Umbilical cord (tissue), 2 donors: ENCODE data around the gene SRI. TPM values are rescaled to one million over a fixed set of nuclear protein-coding genes. Genes with fewer than 3 reads are reported as not detected.
A peak's percentile ranks its signal among the peaks of the same experiment; 100 is the strongest.
"Not testable (repeated sequence)": the region's sequence is repeated elsewhere in the genome, so short reads cannot be mapped to it uniquely, and the experiment has no call there.

Experiments used
- DNase-seq: peaks from one replicate; pipeline ENCODE4 v3.0.0-alpha.2; 2015; ENCODE audit warnings: low spot score
- total RNA-seq: library from RNA; depleted of rRNA; stranded (reverse); fragments of >200 nt; gene quantifications from one replicate; pipeline ENCODE4 v1.2.3, GENCODE V29; 2014; ENCODE audit warnings: low replicate concordance; ENCODE audit not compliant: insufficient read depth

SRI gene
- total RNA-seq, 1 donor from 2014 or later: 50.8 TPM

GRCh38 chr7:88184848-88185304 is 35.0 kb downstream of the SRI start:
- no peak for DNase-seq

GRCh38 chr7:88183051-88183450 is 36.8 kb downstream of the SRI start:
- DNase-seq: no peak

- no peak for DNase-seq
Measured at GRCh38 chr7:88176190-88176589, 43.6 kb downstream of the SRI start.

- DNase-seq: no peak
Measured at GRCh38 chr7:88172842-88173241, 47.0 kb downstream of the SRI start.

GRCh38 chr7:88169717-88170320 is 50.0 kb downstream of the SRI start:
- DNase-seq: peak; percentile 34

- DNase-seq: no peak
Measured at GRCh38 chr7:88167721-88168120, 52.1 kb downstream of the SRI start.

- DNase-seq: no peak
Measured at GRCh38 chr7:88167223-88167622, 52.6 kb downstream of the SRI start.

GRCh38 chr7:88165697-88166096 is 54.1 kb downstream of the SRI start:
- no peak for DNase-seq

GRCh38 chr7:88159741-88160140 is 60.1 kb downstream of the SRI start:
- not testable (repeated sequence) for DNase-seq

GRCh38 chr7:88156356-88156755 is 63.5 kb downstream of the SRI start:
- no peak for DNase-seq

GRCh38 chr7:88155756-88156155 is 64.1 kb downstream of the SRI start:
- DNase-seq: no peak

Other genes starting within 250 kb of the SRI start
- 9.4 TPM for gene STEAP4, start 86.9 kb upstream of the SRI start, total RNA-seq